AG04449 (cell line): ENCODE measurements around the gene CAMTA1.

ENCODE experiments used
- CTCF ChIA-PET: fragments of 350-600 bp; formaldehyde crosslinking; extraction: SDS; loops from one replicate; lab custom pipeline; 2021; ENCODE audit warnings: antibody characterized with exemption; lab: Yijun Ruan, JAX
- POLR2A ChIA-PET: fragments of 400-600, 350-600 bp; formaldehyde crosslinking; extraction: SDS; loops from one replicate; lab custom pipeline; 2020; ENCODE audit warnings: antibody characterized with exemption, inconsistent platforms; lab: Yijun Ruan, JAX
- DNase-seq: peaks from one replicate; pipeline ENCODE4 v3.0.0-alpha.2; 2010; ENCODE audit warnings: low read depth, low spot score
- H3K4me3 ChIP-seq: 2 replicates; pipeline ENCODE4 v1.5.1; 2011; ENCODE audit warnings: low read depth, mild to moderate bottlenecking, control low read depth, low read length
- CTCF ChIP-seq: IDR thresholded peaks from one replicate; pipeline ENCODE4 v1.5.1; 2011; ENCODE audit warnings: mild to moderate bottlenecking, moderate library complexity, low read length, control low read depth, inconsistent platforms; ENCODE audit not compliant: insufficient read depth; ENCODE audit errors: missing control alignments

CAMTA1 gene

GRCh38 chr1:7278827-7279765, 493.8 kb downstream of the CAMTA1 start:
- ChIA-PET POLR2A (interaction anchor here (1.0 kb wide), 1 partner anchor 20 kb away, joined by 3 read pairs; no protein-coding TSS in a partner anchor), CTCF (interaction anchor here (1.0 to 1.3 kb wide), 3 partner anchors 7 to 15 kb away, joined by 3 read pairs; no protein-coding TSS in a partner anchor)
- no peak overlapping the region for H3K4me3 ChIP-seq
- TF ChIP-seq CTCF, result no peak
- DNase-seq, result no peak

DNA sequence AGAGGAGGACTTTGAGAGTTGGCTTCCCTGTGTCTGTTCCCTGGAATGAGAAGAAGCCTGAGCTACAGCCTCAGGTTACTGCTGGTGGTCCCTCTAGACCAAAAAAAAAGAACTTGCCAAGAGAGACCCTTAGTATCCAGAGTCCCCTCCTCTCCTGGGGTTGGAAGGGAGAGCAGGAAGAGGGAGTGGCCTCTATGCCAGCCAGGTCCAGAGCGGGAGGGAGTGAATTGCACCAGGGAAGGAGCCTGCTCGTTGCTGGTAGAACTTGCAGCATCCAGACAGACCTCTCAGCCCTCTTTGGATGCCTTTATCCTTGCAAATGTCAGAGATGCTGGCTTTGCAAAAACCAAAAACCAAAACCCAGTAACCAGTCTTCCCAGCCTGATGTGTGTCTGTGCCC, 494.5 kb downstream of the CAMTA1 start:
- no peak for DNase-seq
- no peak for TF ChIP-seq CTCF
- CTCF ChIA-PET, result interaction anchor here (1.0 kb wide), 1 partner anchor 13 kb away, joined by 3 read pairs; no protein-coding TSS in a partner anchor
- POLR2A ChIA-PET, result no interaction called here
- H3K4me3 ChIP-seq, result no peak overlapping the region

GRCh38 chr1:7280347-7280960, 495.2 kb downstream of the CAMTA1 start:
- no peak overlapping the region for H3K4me3 ChIP-seq
- ChIA-PET CTCF (no interaction called here), POLR2A (no interaction called here)
- no peak for DNase-seq
- no peak for TF ChIP-seq CTCF

DNA sequence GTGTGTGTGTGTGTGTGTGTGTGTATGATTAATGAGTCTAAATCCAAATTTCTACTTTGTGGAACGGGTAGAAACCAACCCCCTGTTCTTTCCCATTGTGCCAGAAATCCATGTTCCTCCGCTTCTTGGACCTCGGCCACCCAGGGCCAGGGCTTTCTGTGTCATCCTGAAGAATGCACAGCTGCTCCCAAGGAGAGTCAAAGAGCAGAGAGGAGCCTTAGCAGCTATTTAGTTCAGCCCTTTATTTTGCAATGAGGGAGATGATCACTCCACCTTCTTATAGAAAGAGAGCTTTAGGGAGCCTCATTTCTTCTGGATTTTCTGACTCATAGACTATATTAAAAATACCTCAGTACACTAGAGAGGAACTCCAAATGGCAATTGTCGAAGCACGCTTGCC, 496.6 kb downstream of the CAMTA1 start:
- DNase-seq, result no peak
- no peak for TF ChIP-seq CTCF
- no peak overlapping the region for H3K4me3 ChIP-seq
- POLR2A ChIA-PET, result interaction anchor here (0.5 to 1.6 kb wide), 4 partner anchors 17 to 88 kb away, joined by 3 to 6 read pairs (median 3); no protein-coding TSS in a partner anchor
- CTCF ChIA-PET, result interaction anchor here (1.2 to 2.5 kb wide), 3 partner anchors 8 to 15 kb away, joined by 3 to 10 read pairs (median 3); no protein-coding TSS in a partner anchor

GRCh38 chr1:7284839-7285435, 499.7 kb downstream of the CAMTA1 start:
- no peak for DNase-seq
- CTCF ChIA-PET, result interaction anchor here (0.9 to 1.7 kb wide), 4 partner anchors 9 to 142 kb away, joined by 3 to 5 read pairs (median 3); no protein-coding TSS in a partner anchor
- POLR2A ChIA-PET, result no interaction called here
- TF ChIP-seq CTCF, result no peak
- no peak overlapping the region for H3K4me3 ChIP-seq
